Upper lobe of left lung (tissue), 4 donors: ENCODE data around the gene SQSTM1.

Experiments
- POLR2AphosphoS5 ChIP-seq, 2 donors: sonication (generic); formaldehyde crosslinking; IDR thresholded peaks; one replicate each; pipeline ENCODE4 v1.5.1; 2017; ENCODE audit warnings: antibody characterized with exemption in 2 of 2
- TF ChIP-seq, protein P1 (sequence below), 6 experiments: fragments of 450-650 bp in 4 of 6; fragments of 200-600 bp in 2 of 6; sonication (generic) in 2 of 6; IDR thresholded peaks; one replicate each; pipeline ENCODE4 v1.5.1; 2016 to 2019; ENCODE audit warnings: antibody characterized with exemption in 6 of 6

DNA sequence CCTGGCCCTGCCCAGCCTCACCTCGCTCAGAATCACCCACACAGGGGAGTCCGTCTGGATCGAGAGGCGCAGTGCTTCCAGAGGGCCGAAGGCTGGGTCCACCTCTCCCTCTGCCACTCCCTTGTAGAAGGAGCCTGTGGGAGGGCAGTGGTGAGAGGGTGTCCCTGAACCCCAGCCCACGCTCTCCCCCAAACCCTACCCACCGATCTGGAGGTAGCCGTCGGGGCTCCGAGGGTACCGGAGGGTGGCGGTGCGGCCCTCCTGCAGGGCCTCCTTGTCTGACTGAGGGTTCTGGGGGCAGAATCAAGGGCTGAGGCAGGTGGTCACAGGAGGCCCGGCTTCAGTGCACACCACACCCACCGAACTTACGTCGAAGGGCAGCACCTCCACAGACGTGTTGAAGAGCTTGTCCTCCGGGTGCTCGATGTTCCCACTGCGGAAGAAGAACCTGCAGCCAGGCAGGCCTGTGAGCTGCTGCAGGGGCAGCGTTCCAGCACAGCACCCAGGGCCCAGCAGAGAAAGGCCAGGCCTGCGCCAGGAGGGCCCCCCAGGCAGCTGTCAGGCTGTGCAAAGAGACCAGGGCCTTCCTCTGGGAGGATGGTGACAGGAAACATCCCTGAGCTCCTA, 22.4 kb upstream of the SQSTM1 start:
- TF ChIP-seq, protein P1, sequence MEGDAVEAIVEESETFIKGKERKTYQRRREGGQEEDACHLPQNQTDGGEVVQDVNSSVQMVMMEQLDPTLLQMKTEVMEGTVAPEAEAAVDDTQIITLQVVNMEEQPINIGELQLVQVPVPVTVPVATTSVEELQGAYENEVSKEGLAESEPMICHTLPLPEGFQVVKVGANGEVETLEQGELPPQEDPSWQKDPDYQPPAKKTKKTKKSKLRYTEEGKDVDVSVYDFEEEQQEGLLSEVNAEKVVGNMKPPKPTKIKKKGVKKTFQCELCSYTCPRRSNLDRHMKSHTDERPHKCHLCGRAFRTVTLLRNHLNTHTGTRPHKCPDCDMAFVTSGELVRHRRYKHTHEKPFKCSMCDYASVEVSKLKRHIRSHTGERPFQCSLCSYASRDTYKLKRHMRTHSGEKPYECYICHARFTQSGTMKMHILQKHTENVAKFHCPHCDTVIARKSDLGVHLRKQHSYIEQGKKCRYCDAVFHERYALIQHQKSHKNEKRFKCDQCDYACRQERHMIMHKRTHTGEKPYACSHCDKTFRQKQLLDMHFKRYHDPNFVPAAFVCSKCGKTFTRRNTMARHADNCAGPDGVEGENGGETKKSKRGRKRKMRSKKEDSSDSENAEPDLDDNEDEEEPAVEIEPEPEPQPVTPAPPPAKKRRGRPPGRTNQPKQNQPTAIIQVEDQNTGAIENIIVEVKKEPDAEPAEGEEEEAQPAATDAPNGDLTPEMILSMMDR (IDR thresholded peaks at IDR 0.05), result no peak
- TF ChIP-seq POLR2AphosphoS5 (IDR thresholded peaks at IDR 0.05), result no peak
